Measurements from ENCODE around the gene GOLGA8N. TPM values are rescaled to one million over a fixed set of nuclear protein-coding genes. Genes with fewer than 3 reads are reported as not detected.

The GOLGA8N gene
- total RNA-seq, 1 experiment from 2014 or later: 2.4 TPM

DNA sequence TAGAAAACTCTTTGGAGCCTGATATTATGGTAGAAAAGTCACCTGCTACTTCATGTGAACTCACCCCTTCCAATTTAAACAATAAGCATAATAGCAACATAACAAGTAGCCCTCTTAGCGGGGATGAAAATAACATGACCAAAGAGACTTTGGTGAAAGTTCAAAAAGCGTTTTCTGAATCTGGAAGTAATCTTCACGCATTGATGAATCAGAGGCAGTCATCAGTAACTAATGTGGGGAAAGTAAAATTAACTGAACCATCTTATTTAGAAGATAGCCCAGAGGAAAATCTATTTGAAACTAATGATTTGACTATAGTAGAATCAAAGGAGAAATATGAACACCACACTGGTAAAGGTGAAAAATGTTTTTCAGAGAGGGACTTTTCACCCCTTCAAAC, 43.2 kb downstream of the GOLGA8N start:
- TSS peak; percentile 29 for BruUV-seq (replicated peaks)
- peaks cover 44% of the 10 kb centered on the region for H3K79me2 ChIP-seq (ENCODE audit: insufficient read depth, low read length)
- no peak overlapping the region for H3K9ac ChIP-seq (ENCODE audit: low read length)
- no peaks in the 10 kb centered on the region for H4K20me1 ChIP-seq (ENCODE audit: insufficient read depth)
- H3K4me1 ChIP-seq (ENCODE audit: control insufficient read depth in 1 of 2, insufficient read depth in 2 of 2, low read length in 2 of 2): no peaks in the 10 kb centered on the region
- CTCF ChIA-PET: no interaction called here
- no peak overlapping the region for H3K27ac ChIP-seq (ENCODE audit: low read depth, low read length)
- ATAC-seq: no peak
- H2AFZ ChIP-seq (ENCODE audit: low read depth, low read length, poor library complexity, severe bottlenecking): no peak overlapping the region
- TF ChIP-seq CEBPB (IDR thresholded peaks at IDR 0.05; ENCODE audit: low read depth) (no peak), ELF1 (IDR thresholded peaks at IDR 0.05; ENCODE audit: borderline replicate concordance, low read depth) (no peak), CTCF (IDR thresholded peaks at IDR 0.05 in 2 of 3, conservative IDR thresholded peaks at IDR 0.05 in 1 of 3; ENCODE audit: borderline replicate concordance in 1 of 3, insufficient read depth in 1 of 3, low read depth in 2 of 3, low read length in 2 of 3) (no peak), SP1 (IDR thresholded peaks at IDR 0.05; ENCODE audit: low read depth) (no peak), ATF3 (IDR thresholded peaks at IDR 0.05) (no peak), POLR2A (IDR thresholded peaks at IDR 0.05; ENCODE audit: borderline replicate concordance, extremely low read depth, insufficient read depth, insufficient read length) (no peak), EZH2 (IDR thresholded peaks at IDR 0.05) (no peak), YY1 (IDR thresholded peaks at IDR 0.05; ENCODE audit: extremely low read depth, insufficient replicate concordance, low read depth, low read length) (no peak), RAD21 (IDR thresholded peaks at IDR 0.05; ENCODE audit: low read depth) (no peak), EZH2phosphoT487 (IDR thresholded peaks at IDR 0.05; ENCODE audit: borderline replicate concordance) (no peak), ZNF274 (IDR thresholded peaks at IDR 0.05; ENCODE audit: low read depth, low read length) (no peak), SIN3A (IDR thresholded peaks at IDR 0.05; ENCODE audit: low read depth) (no peak), JUND (IDR thresholded peaks at IDR 0.05) (no peak), SRF (IDR thresholded peaks at IDR 0.05; ENCODE audit: low read depth) (no peak), ZFX (IDR thresholded peaks at IDR 0.05) (no peak)
- TF ChIP-seq, protein P1, sequence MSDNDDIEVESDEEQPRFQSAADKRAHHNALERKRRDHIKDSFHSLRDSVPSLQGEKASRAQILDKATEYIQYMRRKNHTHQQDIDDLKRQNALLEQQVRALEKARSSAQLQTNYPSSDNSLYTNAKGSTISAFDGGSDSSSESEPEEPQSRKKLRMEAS (IDR thresholded peaks at IDR 0.05): no peak
- TF ChIP-seq, protein P2, sequence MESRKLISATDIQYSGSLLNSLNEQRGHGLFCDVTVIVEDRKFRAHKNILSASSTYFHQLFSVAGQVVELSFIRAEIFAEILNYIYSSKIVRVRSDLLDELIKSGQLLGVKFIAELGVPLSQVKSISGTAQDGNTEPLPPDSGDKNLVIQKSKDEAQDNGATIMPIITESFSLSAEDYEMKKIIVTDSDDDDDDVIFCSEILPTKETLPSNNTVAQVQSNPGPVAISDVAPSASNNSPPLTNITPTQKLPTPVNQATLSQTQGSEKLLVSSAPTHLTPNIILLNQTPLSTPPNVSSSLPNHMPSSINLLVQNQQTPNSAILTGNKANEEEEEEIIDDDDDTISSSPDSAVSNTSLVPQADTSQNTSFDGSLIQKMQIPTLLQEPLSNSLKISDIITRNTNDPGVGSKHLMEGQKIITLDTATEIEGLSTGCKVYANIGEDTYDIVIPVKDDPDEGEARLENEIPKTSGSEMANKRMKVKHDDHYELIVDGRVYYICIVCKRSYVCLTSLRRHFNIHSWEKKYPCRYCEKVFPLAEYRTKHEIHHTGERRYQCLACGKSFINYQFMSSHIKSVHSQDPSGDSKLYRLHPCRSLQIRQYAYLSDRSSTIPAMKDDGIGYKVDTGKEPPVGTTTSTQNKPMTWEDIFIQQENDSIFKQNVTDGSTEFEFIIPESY (IDR thresholded peaks at IDR 0.05; ENCODE audit: extremely low read depth, insufficient replicate concordance, low read length): no peak
- no peak overlapping the region for H3K4me3 ChIP-seq (replicated peaks in 1 of 2; ENCODE audit: low read depth in 1 of 2, low read length in 2 of 2)
- no peaks in the 10 kb centered on the region for H3K9me2 ChIP-seq (ENCODE audit: insufficient read depth)
- H3K4me2 ChIP-seq (ENCODE audit: low read length): no peak overlapping the region
- no peaks in the 10 kb centered on the region for H3K9me3 ChIP-seq (ENCODE audit: control insufficient read depth in 1 of 2, insufficient read depth in 1 of 2, low read depth in 1 of 2, low read length in 2 of 2)
- RAD21 ChIA-PET (ENCODE audit: low non-redundant PET in 1 of 2, low total read pairs in 2 of 2, uncharacterized antibody in 2 of 2, unreplicated experiment in 2 of 2): no interaction called here
- POLR2A ChIA-PET: no interaction called here
- H3K27me3 ChIP-seq (ENCODE audit: insufficient read depth, low read length): no peaks in the 10 kb centered on the region
- intact Hi-C loops (cut with micrococcal nuclease): no loop called here
- peaks cover 66 to 68% of the 10 kb centered on the region in 2 experiments for H3K36me3 ChIP-seq (ENCODE audit: control insufficient read depth in 1 of 2, insufficient read depth in 2 of 2, low read length in 2 of 2)
- DNase-seq (ENCODE audit: low read depth, low spot score): no peak

Data from HCT116 (cell line).